B cell (primary cell): ENCODE measurements around the gene POLRMT. TPM values are rescaled to one million over a fixed set of nuclear protein-coding genes. Genes with fewer than 3 reads are reported as not detected.
"Not testable (repeated sequence)": the region's sequence is repeated elsewhere in the genome, so short reads cannot be mapped to it uniquely, and the experiment has no call there.

Experiments used
- ATAC-seq: fragments of 200-7000 bp; cut with Tn5 transposase; one replicate; pipeline ENCODE4 v1.10.0; 2021; ENCODE audit warnings: low read depth, mild to moderate bottlenecking, moderate number of reproducible peaks, moderate library complexity
- CTCF ChIA-PET: fragments of 350-600 bp; sonication (Branson Sonifier 250); formaldehyde crosslinking; loops from one replicate; lab custom pipeline; 2021; ENCODE audit warnings: antibody characterized with exemption, inconsistent platforms; lab: Charles Lee
- POLR2A ChIA-PET: fragments of 350-600 bp; sonication (Branson Sonifier 250); formaldehyde crosslinking; loops from one replicate; lab custom pipeline; 2021; ENCODE audit warnings: antibody characterized with exemption; lab: Charles Lee
- DNase-seq: peaks from one replicate; pipeline ENCODE4 v3.0.0; 2013
- H2AFZ ChIP-seq: 2 replicates; pipeline ENCODE4 v1.6.1; 2012; ENCODE audit warnings: mild to moderate bottlenecking, low read depth, low read length; ENCODE audit not compliant: insufficient read depth, poor library complexity, severe bottlenecking
- H3K27ac ChIP-seq, 2 donors: 1 replicate in 1 of 2; 2 replicates in 1 of 2; pipeline ENCODE4 v1.5.1; 2012 to 2013; ENCODE audit warnings: low read length in 2 of 2, mild to moderate bottlenecking in 2 of 2, moderate library complexity in 1 of 2
- H3K27me3 ChIP-seq, 4 experiments: fragments of 200-600 bp in 1 of 4; sonication (generic) in 1 of 4; replicated peaks in 1 of 4; 1 replicate in 2 of 4; 2 replicates in 2 of 4; pipeline versions ENCODE4 v1.6.1 to v1.7.0; 2013 to 2016; ENCODE audit warnings: low read length in 3 of 4, mild to moderate bottlenecking in 2 of 4, mixed read lengths in 1 of 4, moderate library complexity in 1 of 4; ENCODE audit not compliant: insufficient read depth in 4 of 4, control insufficient read depth in 3 of 4; ENCODE audit errors: control extremely low read depth in 1 of 4
- H3K36me3 ChIP-seq, 2 experiments: replicated peaks in 1 of 2; 1 replicate in 1 of 2; 2 replicates in 1 of 2; pipeline versions ENCODE4 v1.6.1 to v1.7.1; 2013; ENCODE audit warnings: low read length in 1 of 2; ENCODE audit not compliant: insufficient read depth in 2 of 2, control insufficient read depth in 1 of 2; ENCODE audit errors: control extremely low read depth in 1 of 2, extremely low read depth in 1 of 2
- H3K4me1 ChIP-seq, 2 donors: fragments of 200-600 bp in 1 of 2; sonication (generic) in 1 of 2; 1 replicate in 1 of 2; 2 replicates in 1 of 2; pipeline versions ENCODE4 v1.5.1 to v1.6.1; 2013 to 2017; ENCODE audit warnings: low read length in 2 of 2; ENCODE audit not compliant: control insufficient read depth in 2 of 2, insufficient read depth in 2 of 2
- H3K4me2 ChIP-seq: replicated peaks from 2 replicates; pipeline ENCODE3; 2012; ENCODE audit warnings: mild to moderate bottlenecking, low read depth, low read length; ENCODE audit not compliant: poor library complexity, severe bottlenecking
- H3K4me3 ChIP-seq, 5 experiments: fragments of 200-600 bp in 1 of 5; sonication (generic) in 1 of 5; 1 replicate in 3 of 5; 2 replicates in 2 of 5; pipeline versions ENCODE4 v1.5.1 to v1.7.0; 2011 to 2016; ENCODE audit warnings: low read length in 4 of 5, mild to moderate bottlenecking in 4 of 5, low read depth in 2 of 5, control low read depth in 1 of 5, moderate library complexity in 1 of 5; ENCODE audit not compliant: insufficient read depth in 1 of 5; ENCODE audit errors: control extremely low read depth in 1 of 5, extremely low read depth in 1 of 5
- H3K79me2 ChIP-seq: fragments of 200-600 bp; sonication (generic); one replicate; pipeline ENCODE4 v1.6.0; 2016; ENCODE audit warnings: low read length; ENCODE audit not compliant: control insufficient read depth, insufficient read depth
- H3K9ac ChIP-seq: fragments of 200-600 bp; sonication (generic); 2 replicates; pipeline ENCODE4 v1.6.1; 2017; ENCODE audit warnings: mild to moderate bottlenecking, low read length, moderate library complexity
- H3K9me3 ChIP-seq, 3 donors: one replicate each; pipeline versions ENCODE4 v1.6.1 to v1.7.1; 2013; ENCODE audit warnings: low read length in 2 of 3; ENCODE audit not compliant: control insufficient read depth in 2 of 3, insufficient read depth in 1 of 3; ENCODE audit errors: control extremely low read depth in 1 of 3
- H4K20me1 ChIP-seq: 2 replicates; pipeline ENCODE4 v1.6.0; 2012; ENCODE audit warnings: mild to moderate bottlenecking, low read length; ENCODE audit not compliant: insufficient read depth, control insufficient read depth, poor library complexity, severe bottlenecking
- H3K27ac Mint-ChIP-seq: one replicate; pipeline ENCODE4 v1.8.0; 2021; ENCODE audit warnings: mixed read lengths
- H3K27me3 Mint-ChIP-seq: one replicate; pipeline ENCODE4 v1.8.0; 2021; ENCODE audit warnings: mixed read lengths
- H3K4me1 Mint-ChIP-seq: one replicate; pipeline ENCODE4 v1.8.0; 2021; ENCODE audit warnings: mixed read lengths
- H3K4me3 Mint-ChIP-seq: one replicate; pipeline ENCODE4 v1.8.0; 2021; ENCODE audit warnings: mixed read lengths
- H3K9me3 Mint-ChIP-seq: one replicate; pipeline ENCODE4 v1.8.0; 2022; ENCODE audit warnings: mixed read lengths; ENCODE audit not compliant: insufficient read depth
- EZH2 ChIP-seq: IDR thresholded peaks from 2 replicates; pipeline ENCODE4 v1.6.1; 2012; ENCODE audit warnings: borderline replicate concordance, low read depth, mild to moderate bottlenecking, moderate library complexity, low read length; ENCODE audit not compliant: insufficient read depth, poor library complexity, severe bottlenecking
- WGBS: methylation state at CpG from one replicate; pipeline ENCODE4 v1.1.5; 2013; ENCODE audit warnings: missing lambda C conversion rate; ENCODE audit not compliant: insufficient coverage; 5-methylcytosine and 5-hydroxymethylcytosine counted together
- intact Hi-C: fragments of 100-400 bp; cut with micrococcal nuclease; formaldehyde crosslinking; loops from one replicate; pipeline ENCODE4 v1.10.0; 2022
- polyA plus RNA-seq: library from polyadenylated mRNA; depleted of rRNA; stranded (reverse); fragments of >200 nt; gene quantifications from 2 replicates; pipeline ENCODE4 v1.2.3, GENCODE V29; 2012
- total RNA-seq, 2 donors: library from RNA; stranded (reverse); fragments of 120-200 nt in 1 of 2; gene quantifications; 1 replicate in 1 of 2; 2 replicates in 1 of 2; pipeline versions ENCODE4 v1.2.3 to v1.2.4, GENCODE V29; 2013 to 2022
- TF ChIP-seq, protein P1 (sequence below): fragments of 200-600 bp; IDR thresholded peaks from one replicate; pipeline ENCODE4 v1.8.0; 2022; ENCODE audit warnings: antibody characterized with exemption, mild to moderate bottlenecking

The POLRMT gene
- total and polyA plus RNA-seq, 2 donors (not counting 1 experiment from before 2014, with no cell fraction given): 77.8 to 98.0 TPM

DNA sequence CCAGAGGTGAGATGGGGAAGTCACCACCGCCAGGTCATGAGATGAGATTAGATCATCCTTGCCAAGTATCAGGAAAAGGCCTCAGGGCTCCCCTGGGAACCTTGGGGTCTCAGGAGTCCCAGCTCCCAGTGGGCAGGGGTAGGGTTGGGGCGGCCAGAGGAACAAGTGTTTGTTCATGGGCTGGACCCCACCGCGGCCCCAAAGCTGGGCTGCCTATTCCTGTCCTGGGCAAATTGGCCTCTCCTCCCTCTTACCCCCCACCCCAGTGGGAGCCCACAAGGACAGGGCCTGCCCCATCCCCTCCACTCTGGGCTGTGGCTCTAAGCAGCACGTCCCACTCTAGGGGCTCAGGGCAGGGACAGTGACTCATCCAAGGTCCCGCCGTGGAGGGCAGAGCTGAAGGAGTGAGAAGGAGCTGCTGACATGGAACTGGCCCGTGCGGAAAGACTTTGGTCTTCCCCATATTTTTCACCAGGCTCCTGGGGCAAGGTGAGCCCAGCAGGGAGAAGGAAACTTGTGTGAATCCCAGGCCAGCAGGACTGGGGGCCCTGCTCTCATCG, 47.7 kb downstream of the POLRMT start:
- no peaks in the 10 kb centered on the region for H3K79me2 ChIP-seq
- H3K4me1 ChIP-seq: peaks cover 16 to 17% of the 10 kb centered on the region in 2 donors
- H3K4me1 Mint-ChIP-seq: peaks cover 11% of the 10 kb centered on the region
- no peak overlapping the region for H2AFZ ChIP-seq
- H4K20me1 ChIP-seq: peaks cover 28% of the 10 kb centered on the region
- peaks cover 0 to 37% (median 13%) of the 10 kb centered on the region in 4 experiments for H3K27me3 ChIP-seq
- H3K4me3 Mint-ChIP-seq: no peak overlapping the region
- H3K36me3 ChIP-seq: peaks cover 0 to 19% of the 10 kb centered on the region in 2 experiments
- H3K9me3 Mint-ChIP-seq: no peaks in the 10 kb centered on the region
- H3K4me2 ChIP-seq: no peak overlapping the region
- H3K9me3 ChIP-seq: peaks cover 0 to 5% (median 0%) of the 10 kb centered on the region in 3 donors
- ATAC-seq (no peak), DNase-seq (no peak)
- H3K27me3 Mint-ChIP-seq: peaks cover 12% of the 10 kb centered on the region
- TF ChIP-seq, protein P1, sequence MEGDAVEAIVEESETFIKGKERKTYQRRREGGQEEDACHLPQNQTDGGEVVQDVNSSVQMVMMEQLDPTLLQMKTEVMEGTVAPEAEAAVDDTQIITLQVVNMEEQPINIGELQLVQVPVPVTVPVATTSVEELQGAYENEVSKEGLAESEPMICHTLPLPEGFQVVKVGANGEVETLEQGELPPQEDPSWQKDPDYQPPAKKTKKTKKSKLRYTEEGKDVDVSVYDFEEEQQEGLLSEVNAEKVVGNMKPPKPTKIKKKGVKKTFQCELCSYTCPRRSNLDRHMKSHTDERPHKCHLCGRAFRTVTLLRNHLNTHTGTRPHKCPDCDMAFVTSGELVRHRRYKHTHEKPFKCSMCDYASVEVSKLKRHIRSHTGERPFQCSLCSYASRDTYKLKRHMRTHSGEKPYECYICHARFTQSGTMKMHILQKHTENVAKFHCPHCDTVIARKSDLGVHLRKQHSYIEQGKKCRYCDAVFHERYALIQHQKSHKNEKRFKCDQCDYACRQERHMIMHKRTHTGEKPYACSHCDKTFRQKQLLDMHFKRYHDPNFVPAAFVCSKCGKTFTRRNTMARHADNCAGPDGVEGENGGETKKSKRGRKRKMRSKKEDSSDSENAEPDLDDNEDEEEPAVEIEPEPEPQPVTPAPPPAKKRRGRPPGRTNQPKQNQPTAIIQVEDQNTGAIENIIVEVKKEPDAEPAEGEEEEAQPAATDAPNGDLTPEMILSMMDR: no peak
- no peak for TF ChIP-seq EZH2
- intact Hi-C loops: no loop called here
- ChIA-PET POLR2A (interaction anchor here (0.7 kb wide), 2 partner anchors 53 to 463 kb away, joined by 3 read pairs; no protein-coding TSS in a partner anchor), CTCF (interaction anchor here (1.0 to 4.2 kb wide), 6 partner anchors 10 to 152 kb away, joined by 3 to 39 read pairs (median 8); no protein-coding TSS in a partner anchor)
- H3K4me3 ChIP-seq: no peak overlapping the region
- H3K27ac ChIP-seq: no peak overlapping the region
- H3K27ac Mint-ChIP-seq: no peak overlapping the region
- 86% methylated on average over 5 of the region's 10 CpGs for WGBS
- no peak overlapping the region for H3K9ac ChIP-seq

DNA sequence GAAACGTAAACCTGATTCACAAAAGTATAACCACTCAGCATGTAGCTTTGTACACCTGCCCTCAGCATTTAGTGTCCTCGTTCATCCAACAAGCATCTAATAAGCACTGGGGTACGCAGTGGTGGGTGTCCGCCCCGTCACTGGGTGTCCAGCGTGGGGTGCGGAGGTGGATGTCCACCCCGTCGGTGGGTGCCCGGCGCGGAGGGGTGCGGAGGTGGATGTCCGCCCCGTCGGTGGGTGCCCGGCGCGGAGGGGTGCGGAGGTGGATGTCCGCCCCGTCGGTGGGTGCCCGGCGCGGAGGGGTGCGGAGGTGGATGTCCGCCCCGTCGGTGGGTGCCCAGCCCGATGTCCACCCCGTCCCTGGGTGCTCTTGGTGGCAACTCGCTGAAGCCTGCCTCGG, 48.2 kb downstream of the POLRMT start:
- H3K4me3 Mint-ChIP-seq, H3K9me3 ChIP-seq, intact Hi-C loops, H2AFZ ChIP-seq, H3K4me3 ChIP-seq, DNase-seq, H3K27ac ChIP-seq, H3K9me3 Mint-ChIP-seq, H3K9ac ChIP-seq, H3K4me1 Mint-ChIP-seq, H3K79me2 ChIP-seq, H3K27ac Mint-ChIP-seq, H3K4me2 ChIP-seq, ATAC-seq: not testable (repeated sequence)
- H3K27me3 Mint-ChIP-seq: peaks cover 12% of the 10 kb centered on the region
- 87% methylated on average over 10 of the region's 34 CpGs for WGBS
- CTCF ChIA-PET: interaction anchor here (1.0 to 4.2 kb wide), 5 partner anchors 10 to 153 kb away, joined by 3 to 39 read pairs (median 5); no protein-coding TSS in a partner anchor
- POLR2A ChIA-PET: interaction anchor here (0.7 kb wide), 1 partner anchor 53 kb away, joined by 3 read pairs; no protein-coding TSS in a partner anchor
- Histone ChIP-seq H4K20me1 (peaks cover 33% of the 10 kb centered on the region), H3K36me3 (peaks cover 0 to 24% of the 10 kb centered on the region in 2 experiments), H3K4me1 (peaks cover 14 to 17% of the 10 kb centered on the region in 2 donors), H3K27me3 (peaks cover 0 to 37% (median 13%) of the 10 kb centered on the region in 4 experiments)
